T-helper 1 cell treated with Interleukin-12 subunit alpha and Interleukin-12 subunit beta and Interleukin-4 antibody, amounts not matched to agents 30 ng/mL and 1 ng/mL, for 36 hours (primary cell): ENCODE results near the gene PRMT2. TPM values are rescaled to one million over a fixed set of nuclear protein-coding genes. Genes with fewer than 3 reads are reported as not detected.

Source experiments
- intact Hi-C: fragments of 100-400 bp; cut with micrococcal nuclease; formaldehyde crosslinking; loops from one replicate; pipeline ENCODE4 v1.15.1; 2024
- total RNA-seq: library from RNA; stranded (reverse); gene quantifications from 2 replicates; pipeline ENCODE4 v1.2.3, GENCODE V29; 2022

The PRMT2 gene
- 114 and 121 TPM in 2 replicates for total RNA-seq

DNA sequence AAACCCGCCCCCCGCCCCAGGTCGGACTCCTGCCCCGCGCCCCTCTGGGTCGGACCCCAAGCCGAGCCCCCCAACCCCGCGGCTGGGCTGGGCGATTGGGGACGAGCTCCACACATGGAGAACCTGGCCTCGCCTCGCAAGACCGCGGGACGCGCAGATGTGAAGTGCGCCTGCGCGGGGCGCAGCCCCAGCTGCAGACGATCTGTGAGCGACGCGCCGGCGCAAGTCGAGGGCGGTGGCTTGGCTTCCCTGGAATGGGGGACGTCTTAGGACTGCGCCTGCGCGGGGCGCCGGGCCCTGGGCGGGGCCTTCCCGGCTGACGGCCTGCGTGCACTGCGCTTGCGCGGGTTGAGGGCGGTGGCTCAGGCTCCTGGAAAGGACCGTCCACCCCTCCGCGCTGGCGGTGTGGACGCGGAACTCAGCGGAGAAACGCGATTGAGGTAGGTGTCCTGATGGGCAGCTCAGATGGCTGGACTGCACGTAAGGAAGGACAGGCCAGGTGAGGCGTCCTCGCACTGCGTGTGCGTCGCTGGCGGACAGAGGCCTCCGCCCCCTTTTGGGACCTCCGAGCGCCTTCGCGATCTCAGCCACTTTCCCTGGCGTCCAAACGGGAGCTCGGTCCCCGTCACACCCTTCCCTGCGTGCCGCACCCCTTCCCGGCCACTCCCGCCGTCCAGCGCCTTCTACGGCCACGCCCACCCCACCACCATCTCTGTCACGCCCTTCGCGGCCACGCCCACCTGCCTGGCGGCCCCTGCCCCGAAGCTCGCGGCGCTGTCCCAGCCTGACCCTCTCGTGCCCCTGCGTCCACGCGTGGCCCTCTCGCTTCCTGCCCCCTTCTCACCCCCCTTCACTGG lies at the start of gene PRMT2:
TSS of gene PRMT2 (plus strand) at position 351 of the 857 bp plus-strand sequence. CDS start 1,278 bp downstream, outside the sequence.
- intact Hi-C loops = loop anchor here (1.0 kb wide), 3 partner anchors 76 to 311 kb away; partner anchors contain the start of genes DIP2A and PCNT

DNA sequence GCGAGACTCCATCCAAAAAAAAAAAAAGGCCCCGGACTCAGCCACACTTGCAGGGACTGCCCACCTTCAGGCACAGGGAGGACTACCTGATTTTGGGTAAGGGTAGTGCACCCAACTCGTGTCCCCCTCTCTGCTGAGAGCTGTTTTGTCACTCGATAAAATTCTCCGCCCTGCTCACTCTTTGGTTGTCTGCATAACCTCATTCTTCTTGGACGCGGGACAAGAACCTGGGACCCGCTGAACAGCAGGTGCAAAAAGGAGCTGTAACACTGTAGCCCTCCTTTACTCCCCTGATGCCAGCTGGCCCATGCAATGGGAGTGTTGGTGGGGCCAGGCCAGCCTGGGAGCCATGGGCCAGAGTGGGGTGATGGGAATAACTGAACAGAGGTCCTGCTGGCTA lies 41.2 kb upstream of the PRMT2 start:
- intact Hi-C loops = no loop called here

DNA sequence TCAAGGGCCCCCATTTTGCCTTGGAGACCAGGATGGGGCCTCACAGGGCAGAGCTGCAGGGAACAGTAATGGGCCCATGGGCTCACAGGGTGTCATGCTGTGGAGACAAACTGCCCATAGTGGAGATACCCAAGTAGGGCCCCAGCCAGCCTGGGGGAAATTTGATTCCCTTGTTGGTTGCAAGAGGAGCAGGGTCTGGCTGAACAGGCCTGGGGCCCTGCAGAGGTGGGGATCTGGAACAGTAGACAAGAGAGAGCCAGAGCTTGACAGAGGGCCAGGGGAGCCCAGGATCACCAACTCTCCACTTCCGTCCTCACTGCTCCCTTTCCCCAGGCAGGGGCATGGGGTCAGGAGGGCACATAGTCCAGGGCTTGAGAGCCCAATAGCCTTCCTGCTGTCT lies 39.3 kb upstream of the PRMT2 start:
- intact Hi-C loops = no loop called here

GRCh38 chr21:46597031-46597430 lies 38.4 kb upstream of the PRMT2 start:
- intact Hi-C loops = no loop called here

DNA sequence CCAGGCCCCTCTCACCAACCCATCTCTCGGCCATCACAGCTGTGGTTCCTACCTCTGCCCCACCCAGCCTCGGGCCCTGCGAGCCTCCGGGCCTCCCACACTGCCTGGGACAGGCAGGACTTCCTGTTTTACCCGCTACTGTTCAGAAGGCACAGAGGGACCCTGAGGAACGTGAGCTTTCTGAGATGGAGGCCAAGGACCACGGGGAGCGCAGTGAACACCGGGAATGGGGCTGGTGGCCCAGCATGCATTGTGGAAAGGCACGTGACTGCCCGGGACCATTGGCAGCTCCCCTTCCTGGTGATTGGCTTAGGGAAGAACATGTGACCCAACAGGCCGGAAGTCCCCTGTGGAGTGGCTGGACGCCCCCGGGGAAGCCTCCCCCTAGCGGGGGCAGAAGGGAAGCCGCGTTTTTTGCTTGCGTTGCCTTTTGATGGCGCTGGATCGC lies 37.6 kb upstream of the PRMT2 start:
- intact Hi-C loops = no loop called here

DNA sequence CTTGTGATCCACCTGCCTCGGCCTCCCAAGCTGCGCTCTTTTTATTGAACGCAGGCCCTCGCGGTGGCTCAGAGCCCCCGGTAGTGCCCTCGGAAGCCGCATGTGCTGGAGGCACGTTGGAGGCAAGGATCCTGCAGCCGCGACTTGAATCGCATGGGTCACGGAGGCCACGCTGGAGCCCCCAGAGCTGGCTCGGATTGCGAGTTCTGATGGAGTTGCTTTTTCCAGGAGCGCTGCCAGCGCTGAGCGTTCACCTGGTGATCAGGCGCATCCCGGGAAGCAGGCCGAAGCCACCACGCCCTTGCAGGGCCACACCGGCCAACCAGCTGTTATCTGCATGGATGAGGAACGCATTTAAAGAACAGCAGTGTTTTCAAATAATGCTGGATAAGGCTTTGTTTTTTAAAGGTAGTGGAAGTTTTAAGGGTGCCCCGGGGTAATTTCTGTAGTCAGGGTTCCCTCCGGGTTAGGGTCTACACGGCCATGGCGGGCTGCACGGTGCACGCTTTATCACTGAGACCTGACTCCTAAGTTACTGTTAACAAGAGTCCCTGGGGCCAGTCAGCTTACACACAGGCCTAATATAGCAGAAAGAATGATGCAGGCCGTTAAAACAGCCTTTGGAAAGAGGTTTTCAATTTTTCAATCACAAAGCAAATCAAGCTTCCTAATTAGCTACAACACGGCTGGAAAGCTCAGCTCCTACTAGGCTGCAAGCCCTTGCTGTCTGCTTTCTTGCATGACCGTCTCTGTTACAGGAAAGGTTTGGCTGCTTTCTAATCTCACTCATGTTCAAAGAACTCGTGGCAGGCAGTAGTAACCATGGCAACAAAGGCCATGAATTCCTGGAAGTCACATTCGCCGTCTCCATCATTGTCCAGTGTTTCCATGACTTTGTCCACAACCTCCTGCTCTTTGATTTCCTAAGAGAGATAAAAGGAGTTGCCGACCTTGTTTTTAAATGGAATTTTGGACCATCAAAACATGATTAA lies 36.6 kb upstream of the PRMT2 start:
- intact Hi-C loops = no loop called here

GRCh38 chr21:46600305-46600704 lies 35.2 kb upstream of the PRMT2 start:
- intact Hi-C loops = no loop called here

GRCh38 chr21:46600978-46601377 lies 34.5 kb upstream of the PRMT2 start:
- intact Hi-C loops = no loop called here

DNA sequence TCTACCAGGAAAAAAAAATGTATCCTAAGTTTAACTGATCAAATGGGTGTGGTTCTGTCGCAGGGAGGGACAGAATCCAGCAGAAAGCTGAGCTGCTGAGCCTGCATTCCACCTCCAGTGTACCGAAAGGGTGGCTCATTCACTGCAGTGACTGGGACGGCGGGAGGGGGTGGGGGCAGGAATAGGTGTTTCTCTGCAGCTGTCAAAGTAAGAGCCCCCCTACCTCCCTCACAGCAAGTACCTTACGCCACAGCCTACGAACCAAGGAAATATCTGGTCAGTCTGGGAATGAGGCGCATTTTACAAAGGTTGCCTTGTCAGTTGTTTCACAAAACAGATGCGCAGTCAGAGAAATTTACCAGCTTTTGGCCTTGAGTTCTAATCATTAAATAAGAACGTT lies 32.2 kb upstream of the PRMT2 start:
- intact Hi-C loops = no loop called here

GRCh38 chr21:46604329-46604974 lies 31.0 kb upstream of the PRMT2 start:
- intact Hi-C loops = no loop called here

DNA sequence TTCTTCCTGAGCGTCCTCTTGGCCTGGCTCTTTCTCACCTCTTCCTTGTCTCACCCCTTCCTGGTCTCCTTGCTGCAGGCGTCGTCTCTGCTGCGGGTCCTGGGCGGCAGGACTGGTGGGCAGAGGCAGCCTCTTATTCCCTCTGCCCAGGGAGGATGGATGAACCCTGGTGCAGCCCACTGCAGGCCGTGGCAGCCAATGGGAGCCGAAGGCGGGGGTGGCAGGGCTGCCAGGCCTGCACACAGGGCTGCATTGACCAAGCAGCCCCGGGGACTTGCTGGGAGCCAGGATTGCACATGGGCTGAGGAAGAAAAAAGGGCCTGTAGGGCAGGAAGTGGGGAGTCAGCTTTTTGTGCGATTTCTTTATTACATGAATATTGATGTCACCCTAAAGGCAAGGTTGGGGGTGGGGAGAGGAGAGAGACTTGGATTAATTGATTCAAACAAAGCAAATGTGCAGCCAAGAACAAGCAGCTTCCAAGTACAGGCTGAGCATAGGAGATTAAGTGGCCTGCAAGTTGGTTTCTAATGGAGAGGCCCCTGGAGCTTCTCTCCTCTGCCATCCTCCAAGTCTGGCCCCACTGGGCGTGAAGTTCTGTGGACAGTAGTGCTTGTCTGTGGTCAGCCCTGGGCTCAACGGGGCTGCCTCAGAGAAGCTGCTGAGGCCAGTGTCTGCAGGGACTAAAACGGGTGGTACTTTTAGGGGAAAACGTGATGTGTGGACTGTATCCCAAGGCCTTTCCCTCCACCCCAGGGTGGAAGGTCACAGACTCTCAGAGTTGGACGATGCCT lies 30.3 kb upstream of the PRMT2 start, which contains the start of gene S100B:
TSS of gene S100B (minus strand) at position 108 of the 792 bp plus-strand sequence. CDS start 2,667 bp downstream, outside the sequence.
- intact Hi-C loops = no loop called here

DNA sequence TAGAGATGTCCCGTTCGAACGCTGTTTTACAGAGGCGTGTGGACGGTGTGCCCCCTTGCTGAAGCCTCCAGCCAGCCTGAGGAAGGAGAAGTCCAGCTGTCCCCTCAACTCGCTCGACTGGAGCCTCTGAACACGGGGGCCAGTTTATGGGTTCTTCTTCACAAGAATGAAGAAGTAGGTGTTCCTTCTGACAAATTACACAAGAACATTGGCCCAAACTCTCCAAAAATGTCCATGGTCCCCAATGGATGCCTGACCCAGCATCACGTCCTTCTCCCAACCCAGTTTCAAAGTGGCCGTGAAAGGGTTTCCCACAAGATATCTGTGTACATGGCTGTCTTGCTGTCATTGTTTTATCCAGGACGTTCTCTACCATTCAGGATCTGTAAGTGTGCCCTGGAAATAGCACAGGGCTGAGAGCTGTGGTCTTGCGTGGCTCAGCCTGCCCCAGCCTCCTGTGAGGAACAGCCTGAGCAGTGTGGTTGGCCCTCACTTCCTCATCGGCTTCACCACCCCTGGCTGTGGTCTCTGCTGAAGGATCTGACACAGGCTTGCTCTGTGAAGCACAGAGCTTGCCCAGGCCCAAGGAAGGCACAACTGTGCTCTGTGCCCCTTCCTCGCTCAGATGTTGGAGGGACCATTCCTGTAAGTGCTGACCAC lies 29.6 kb upstream of the PRMT2 start:
- intact Hi-C loops = no loop called here

- intact Hi-C loops = no loop called here
These were observed 29.1 kb upstream of the PRMT2 start for GRCh38 chr21:46606427-46606813.

- intact Hi-C loops = no loop called here
These were observed 27.8 kb upstream of the PRMT2 start for GRCh38 chr21:46607636-46608035.

- intact Hi-C loops = no loop called here
These were observed 26.8 kb upstream of the PRMT2 start for GRCh38 chr21:46608672-46609111.

DNA sequence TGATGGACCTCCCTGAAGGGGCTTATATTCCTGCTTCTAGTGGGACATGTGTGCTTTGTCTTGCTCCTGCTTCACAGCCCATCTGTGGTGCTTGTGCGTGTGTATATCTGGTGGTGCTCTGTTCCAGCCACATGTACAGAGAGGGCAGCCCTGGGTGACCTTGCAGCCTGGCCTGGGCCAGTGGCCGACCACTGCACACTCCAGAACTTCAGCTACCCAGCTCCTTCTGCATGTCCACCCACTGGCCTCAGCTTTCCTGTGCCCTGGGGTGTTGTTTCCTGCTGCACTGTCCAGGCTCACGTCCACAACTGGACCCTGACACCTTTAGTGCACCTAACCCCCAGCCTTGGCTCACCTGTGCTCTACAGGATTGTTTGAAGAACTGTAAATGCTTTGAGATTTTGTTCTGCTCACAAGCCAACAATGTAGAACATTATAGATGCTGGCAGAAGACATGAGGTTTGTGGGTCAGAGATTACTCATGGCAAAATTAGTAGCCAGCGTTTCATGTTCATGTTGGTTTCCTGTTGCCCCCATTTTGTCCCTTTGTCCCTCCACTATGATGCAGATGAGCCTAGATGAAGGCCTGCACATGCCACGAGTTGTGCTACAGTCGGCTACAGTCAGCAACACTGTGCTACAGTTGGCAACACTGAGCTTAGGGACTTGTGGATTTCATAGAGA lies 25.3 kb upstream of the PRMT2 start:
- intact Hi-C loops = no loop called here

GRCh38 chr21:46613391-46613790 lies 22.1 kb upstream of the PRMT2 start:
- intact Hi-C loops = no loop called here

GRCh38 chr21:46616050-46616449 lies 19.4 kb upstream of the PRMT2 start:
- intact Hi-C loops = no loop called here

DNA sequence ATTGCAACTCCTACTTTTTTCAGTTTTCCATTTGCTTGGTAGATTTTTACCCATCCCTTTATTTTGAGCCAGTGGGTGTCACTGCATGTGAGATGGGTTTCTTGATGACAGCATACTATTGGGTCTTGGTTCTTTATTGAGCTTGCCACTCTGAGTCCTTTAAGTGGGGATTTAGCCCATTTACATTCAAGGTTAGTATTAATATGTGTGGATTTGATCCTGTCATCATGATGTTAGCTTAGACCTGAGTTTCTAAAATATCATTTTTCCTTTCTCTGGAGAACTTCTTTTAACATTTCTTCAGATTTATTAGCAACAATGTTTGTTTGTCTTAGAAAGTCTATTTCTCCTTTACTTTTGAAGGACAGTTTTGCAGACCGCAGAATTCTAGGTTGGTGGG lies 18.8 kb upstream of the PRMT2 start:
- intact Hi-C loops = no loop called here
